ENCODE data around the gene ETS2.
A peak's percentile ranks its signal among the peaks of the same experiment; 100 is the strongest.
"Not testable (repeated sequence)": the region's sequence is repeated elsewhere in the genome, so short reads cannot be mapped to it uniquely, and the experiment has no call there.

ETS2 gene

GRCh38 chr21:38821959-38822682 is 16.4 kb downstream of the ETS2 start:
- no peak for TF ChIP-seq CTCF (conservative IDR thresholded peaks at IDR 0.05; ENCODE audit: low read length)
- no peak for DNase-seq (ENCODE audit: low read depth)
- H3K4me3 ChIP-seq (ENCODE audit: low read length) = no peak overlapping the region

- no peak overlapping the region for H3K4me3 ChIP-seq (ENCODE audit: low read length)
- no peak for TF ChIP-seq CTCF (conservative IDR thresholded peaks at IDR 0.05; ENCODE audit: low read length)
- DNase-seq (ENCODE audit: low read depth) = no peak
These were observed 17.1 kb downstream of the ETS2 start for GRCh38 chr21:38822778-38823238.

- H3K4me3 ChIP-seq (ENCODE audit: low read length) = no peak overlapping the region
- DNase-seq (ENCODE audit: low read depth) = no peak
- TF ChIP-seq CTCF (conservative IDR thresholded peaks at IDR 0.05; ENCODE audit: low read length) = no peak
These were observed 18.0 kb downstream of the ETS2 start for GRCh38 chr21:38823737-38824123.

GRCh38 chr21:38824124-38824822 is 18.5 kb downstream of the ETS2 start:
- no peak overlapping the region for H3K4me3 ChIP-seq (ENCODE audit: low read length)
- peak; percentile 77 for DNase-seq (ENCODE audit: low read depth)
- TF ChIP-seq CTCF (conservative IDR thresholded peaks at IDR 0.05; ENCODE audit: low read length) = no peak

GRCh38 chr21:38825269-38825668 is 19.5 kb downstream of the ETS2 start:
- no peak overlapping the region for H3K4me3 ChIP-seq (ENCODE audit: low read length)
- no peak for DNase-seq (ENCODE audit: low read depth)
- no peak for TF ChIP-seq CTCF (conservative IDR thresholded peaks at IDR 0.05; ENCODE audit: low read length)

- no peak for DNase-seq (ENCODE audit: low read depth)
- TF ChIP-seq CTCF (conservative IDR thresholded peaks at IDR 0.05; ENCODE audit: low read length) = no peak
- no peak overlapping the region for H3K4me3 ChIP-seq (ENCODE audit: low read length)
These were observed 20.2 kb downstream of the ETS2 start for GRCh38 chr21:38825921-38826320.

- not testable (repeated sequence) for H3K4me3 ChIP-seq (ENCODE audit: low read length); DNase-seq (ENCODE audit: low read depth)
These were observed 22.4 kb downstream of the ETS2 start for GRCh38 chr21:38828111-38828510.

Measured in AG10803 (cell line).